H1 (cell line): ENCODE results near the gene TAS2R38. TPM values are rescaled to one million over a fixed set of nuclear protein-coding genes. Genes with fewer than 3 reads are reported as not detected.

Experiments
- ATF2 ChIP-seq: IDR thresholded peaks from 2 replicates; pipeline ENCODE4 v1.6.1; 2012; ENCODE audit warnings: low read length, inconsistent platforms
- EZH2 ChIP-seq: fragments of 200-600 bp; sonication (generic); IDR thresholded peaks from 2 replicates; pipeline ENCODE4 v1.7.1; 2012; ENCODE audit warnings: low read depth, mild to moderate bottlenecking, moderate library complexity, low read length, inconsistent platforms; ENCODE audit not compliant: severe bottlenecking
- SP4 ChIP-seq: IDR thresholded peaks from 2 replicates; pipeline ENCODE4 v1.6.1; 2012; ENCODE audit warnings: low read length, inconsistent platforms
- polyA plus RNA-seq, 7 experiments: library from polyadenylated mRNA; depleted of rRNA in 3 of 7; stranded (reverse) in 5 of 7; unstranded in 2 of 7; fragments of >200 nt in 5 of 7; fragments of 200-250 nt in 2 of 7; gene quantifications; 1 replicate in 5 of 7; 2 replicates in 1 of 7; 4 replicates in 1 of 7; pipeline versions ENCODE4 v1.2.1 to v1.2.3, GENCODE V29; 2011 to 2013; ENCODE audit warnings: missing spikeins in 2 of 7, mixed read lengths in 2 of 7
- total RNA-seq: library from RNA; stranded (reverse); fragmentation: NEBNext Ultra II Directional; extraction: Animal tissue kit (Norgen Biotek cat#: 25700); gene quantifications from 2 replicates; pipeline ENCODE4 v1.2.1, GENCODE V29; 2021

The TAS2R38 gene
- total and polyA plus RNA-seq, 2 of the 8 experiments (the other 6 are each of a cell fraction or from before 2014, with no cell fraction given): 0.11 TPM; not detected in 1

- TF ChIP-seq ATF2: no peak
- TF ChIP-seq EZH2: no peak
- no peak for TF ChIP-seq SP4
Measured at GRCh38 chr7:141949911-141950310, 23.7 kb downstream of the TAS2R38 start (continued).
